Measurements from ENCODE around the gene DHRSX. TPM values are rescaled to one million over a fixed set of nuclear protein-coding genes. Genes with fewer than 3 reads are reported as not detected.

The DHRSX gene
- total and polyA plus RNA-seq, 9 of the 15 experiments (the other 6 are each of a cell fraction or from before 2014, with no cell fraction given), result 0.59 to 11.0 (median 6.2) TPM

DNA sequence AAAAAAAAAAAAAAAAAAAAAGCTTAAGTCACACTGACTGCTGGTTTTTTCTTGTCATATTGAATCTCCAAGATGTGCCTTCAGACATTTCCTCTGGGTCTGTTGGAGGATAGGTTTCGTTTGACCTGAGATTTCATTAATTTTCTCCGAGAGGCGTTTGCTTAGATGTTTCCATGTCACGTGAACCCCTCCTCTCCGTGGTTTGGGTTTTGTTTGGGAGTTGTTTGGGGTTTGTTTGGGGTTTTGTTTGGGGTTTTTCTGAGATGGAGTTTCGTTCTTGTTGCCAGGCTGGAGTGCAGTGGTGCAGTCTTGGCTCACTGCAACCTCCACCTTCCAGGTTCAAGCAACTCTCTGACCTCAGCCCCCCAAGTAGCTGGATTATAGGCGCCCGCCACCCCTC, 40.8 kb upstream of the DHRSX start:
- TF ChIP-seq FOXA1 (IDR thresholded peaks at IDR 0.05; ENCODE audit: borderline replicate concordance), result no peak
- TF ChIP-seq, protein P1, sequence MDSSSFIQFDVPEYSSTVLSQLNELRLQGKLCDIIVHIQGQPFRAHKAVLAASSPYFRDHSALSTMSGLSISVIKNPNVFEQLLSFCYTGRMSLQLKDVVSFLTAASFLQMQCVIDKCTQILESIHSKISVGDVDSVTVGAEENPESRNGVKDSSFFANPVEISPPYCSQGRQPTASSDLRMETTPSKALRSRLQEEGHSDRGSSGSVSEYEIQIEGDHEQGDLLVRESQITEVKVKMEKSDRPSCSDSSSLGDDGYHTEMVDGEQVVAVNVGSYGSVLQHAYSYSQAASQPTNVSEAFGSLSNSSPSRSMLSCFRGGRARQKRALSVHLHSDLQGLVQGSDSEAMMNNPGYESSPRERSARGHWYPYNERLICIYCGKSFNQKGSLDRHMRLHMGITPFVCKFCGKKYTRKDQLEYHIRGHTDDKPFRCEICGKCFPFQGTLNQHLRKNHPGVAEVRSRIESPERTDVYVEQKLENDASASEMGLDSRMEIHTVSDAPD (CRISPR knock-in tag; IDR thresholded peaks at IDR 0.05), result no peak
- TF ChIP-seq ASH1L (IDR thresholded peaks at IDR 0.05; ENCODE audit: borderline replicate concordance, low read depth, partially characterized antibody), result no peak
- TF ChIP-seq CBX8 (IDR thresholded peaks at IDR 0.05; ENCODE audit: borderline replicate concordance, extremely low read depth, low read depth, low read length, poor library complexity, severe bottlenecking), result no peak
- TF ChIP-seq DNMT1 (IDR thresholded peaks at IDR 0.05), result no peak
- no peak for TF ChIP-seq ZNF76 (CRISPR knock-in tag; IDR thresholded peaks at IDR 0.05; ENCODE audit: borderline replicate concordance)
- TF ChIP-seq PYGO2 (tag; IDR thresholded peaks at IDR 0.05), result no peak
- no peak for TF ChIP-seq ARHGAP35 (IDR thresholded peaks at IDR 0.05; ENCODE audit: partially characterized antibody)
- no peak for TF ChIP-seq MCM5 (IDR thresholded peaks at IDR 0.05; ENCODE audit: low read depth)
- TF ChIP-seq ZNF282 (CRISPR knock-in tag; IDR thresholded peaks at IDR 0.05), result no peak
- TF ChIP-seq CGGBP1 (CRISPR knock-in tag; IDR thresholded peaks at IDR 0.05), result no peak
- TF ChIP-seq CCNT2 (IDR thresholded peaks at IDR 0.05; ENCODE audit: borderline replicate concordance, extremely low read depth, insufficient read length, low read depth, low read length), result no peak
- Histone ChIP-seq H3K4me3 (no peak overlapping the region), H4K20me1 (replicated peaks; ENCODE audit: control insufficient read depth, insufficient read depth, low read length) (no peaks in the 10 kb centered on the region), H3K27ac (ENCODE audit: extremely low read depth, low read depth, low read length) (no peak overlapping the region), H3K4me2 (ENCODE audit: insufficient read depth, low read length) (no peak overlapping the region), H3K79me2 (ENCODE audit: control insufficient read depth, insufficient read depth, low read length) (no peaks in the 10 kb centered on the region), H3K9me1 (ENCODE audit: control insufficient read depth, insufficient read depth, low read length) (no peaks in the 10 kb centered on the region), H3K4me1 (replicated peaks in 1 of 2; ENCODE audit: control insufficient read depth in 2 of 2, insufficient read depth in 2 of 2, low read length in 2 of 2) (no peaks in the 10 kb centered on the region; a peak in 2 of 5 replicates), H3K9ac (ENCODE audit: insufficient read depth in 1 of 2, low read depth in 2 of 2, low read length in 2 of 2) (no peak overlapping the region), H3K9me3 (replicated peaks; ENCODE audit: control insufficient read depth, insufficient read depth, low read depth, low read length) (no peaks in the 10 kb centered on the region), H3K36me3 (ENCODE audit: control insufficient read depth, insufficient read depth, low read length) (no peaks in the 10 kb centered on the region), H3K27me3 (ENCODE audit: control insufficient read depth in 2 of 2, insufficient read depth in 2 of 2, low read length in 2 of 2) (peaks cover 5 to 6% of the 10 kb centered on the region in 2 experiments; a peak in 3 of 5 replicates), H2AFZ (ENCODE audit: low read depth, low read length) (no peak overlapping the region)
- no peak for ATAC-seq
- intact Hi-C loops (cut with micrococcal nuclease), result no loop called here
- FAIRE-seq, result no peak
- ChIA-PET POLR2A (no interaction called here), CTCF (ENCODE audit: low intra/inter-chr PET ratio) (no interaction called here)
- no TSS peak for BruUV-seq (replicated peaks)
- in situ Hi-C loops (cut with MboI), result no loop called here
- WGBS (ENCODE audit: insufficient coverage, low coverage, missing lambda C conversion rate), result 11% methylated on average over 6 of the region's 8 CpGs
- DNase-seq (ENCODE audit: extremely low read depth in 1 of 4, low spot score in 3 of 4), result no peak
